ENCODE measurements around the gene PROM1. TPM values are rescaled to one million over a fixed set of nuclear protein-coding genes. Genes with fewer than 3 reads are reported as not detected.

Gene PROM1
- total RNA-seq, 3 donors from 2014 or later, result 0.64 to 106 (median 40.0) TPM

GRCh38 chr4:16109256-16109655 is 25.4 kb upstream of the PROM1 start:
- Histone ChIP-seq H3K4me1 (no peaks in the 10 kb centered on the region), H3K9me3 (no peaks in the 10 kb centered on the region), H3K27ac (no peak overlapping the region), H3K36me3 (no peaks in the 10 kb centered on the region), H3K4me3 (no peak overlapping the region), H3K27me3 (no peaks in the 10 kb centered on the region)
- TF ChIP-seq CTCF (IDR thresholded peaks at IDR 0.05), result no peak
- no peak for TF ChIP-seq POLR2A (IDR thresholded peaks at IDR 0.05)
- TF ChIP-seq POLR2AphosphoS5 (IDR thresholded peaks at IDR 0.05), result no peak
- intact Hi-C loops (cut with DNase I; ENCODE audit: low total_unique reads), result loop anchor here (10.0 kb wide), 1 partner anchor 1706 kb away; the partner anchor contains the start of genes DCAF16 and NCAPG
- DNase-seq (ENCODE audit: low spot score in 2 of 2), result no peak

GRCh38 chr4:16106956-16107355 is 23.1 kb upstream of the PROM1 start:
- Histone ChIP-seq H3K27me3 (no peaks in the 10 kb centered on the region), H3K36me3 (no peaks in the 10 kb centered on the region), H3K4me1 (no peaks in the 10 kb centered on the region), H3K27ac (no peak overlapping the region), H3K9me3 (no peaks in the 10 kb centered on the region), H3K4me3 (no peak overlapping the region)
- intact Hi-C loops (cut with DNase I; ENCODE audit: low total_unique reads), result loop anchor here (10.0 kb wide), 1 partner anchor 1708 kb away; the partner anchor contains the start of genes DCAF16 and NCAPG
- no peak for DNase-seq (ENCODE audit: low spot score in 2 of 2)
- no peak for TF ChIP-seq POLR2AphosphoS5 (IDR thresholded peaks at IDR 0.05)
- TF ChIP-seq CTCF (IDR thresholded peaks at IDR 0.05), result no peak
- no peak for TF ChIP-seq POLR2A (IDR thresholded peaks at IDR 0.05)

GRCh38 chr4:16104520-16104919 is 20.7 kb upstream of the PROM1 start:
- H3K27me3 ChIP-seq, result no peaks in the 10 kb centered on the region
- intact Hi-C loops (cut with DNase I; ENCODE audit: low total_unique reads), result loop anchor here (10.0 kb wide), 1 partner anchor 1710 kb away; the partner anchor contains the start of genes DCAF16 and NCAPG
- no peak for TF ChIP-seq POLR2AphosphoS5 (IDR thresholded peaks at IDR 0.05)
- no peak for TF ChIP-seq POLR2A (IDR thresholded peaks at IDR 0.05)
- TF ChIP-seq CTCF (IDR thresholded peaks at IDR 0.05), result no peak
- no peak for DNase-seq (ENCODE audit: low spot score in 2 of 2)
- no peaks in the 10 kb centered on the region for H3K36me3 ChIP-seq
- no peak overlapping the region for H3K27ac ChIP-seq
- no peaks in the 10 kb centered on the region for H3K4me1 ChIP-seq
- H3K4me3 ChIP-seq, result no peak overlapping the region
- no peaks in the 10 kb centered on the region for H3K9me3 ChIP-seq

GRCh38 chr4:16102356-16102755 is 18.5 kb upstream of the PROM1 start:
- TF ChIP-seq POLR2A (IDR thresholded peaks at IDR 0.05) (no peak), CTCF (IDR thresholded peaks at IDR 0.05) (no peak), POLR2AphosphoS5 (IDR thresholded peaks at IDR 0.05) (no peak)
- DNase-seq (ENCODE audit: low spot score in 2 of 2), result no peak
- intact Hi-C loops (cut with DNase I; ENCODE audit: low total_unique reads), result loop anchor here (10.0 kb wide), 1 partner anchor 1712 kb away; the partner anchor contains the start of genes DCAF16 and NCAPG
- Histone ChIP-seq H3K27me3 (no peaks in the 10 kb centered on the region), H3K4me1 (no peaks in the 10 kb centered on the region), H3K9me3 (no peaks in the 10 kb centered on the region), H3K4me3 (no peak overlapping the region), H3K36me3 (no peaks in the 10 kb centered on the region), H3K27ac (no peak overlapping the region)

GRCh38 chr4:16100833-16101232 is 17.0 kb upstream of the PROM1 start:
- TF ChIP-seq POLR2AphosphoS5 (IDR thresholded peaks at IDR 0.05) (no peak), POLR2A (IDR thresholded peaks at IDR 0.05) (no peak), CTCF (IDR thresholded peaks at IDR 0.05) (no peak)
- intact Hi-C loops (cut with DNase I; ENCODE audit: low total_unique reads), result loop anchor here (10.0 kb wide), 1 partner anchor 1714 kb away; the partner anchor contains the start of genes DCAF16 and NCAPG
- no peak overlapping the region for H3K4me3 ChIP-seq
- no peaks in the 10 kb centered on the region for H3K9me3 ChIP-seq
- no peak for DNase-seq (ENCODE audit: low spot score in 2 of 2)
- H3K36me3 ChIP-seq, result no peaks in the 10 kb centered on the region
- H3K4me1 ChIP-seq, result no peaks in the 10 kb centered on the region
- no peaks in the 10 kb centered on the region for H3K27me3 ChIP-seq
- H3K27ac ChIP-seq, result no peak overlapping the region
